ENCODE measurements around the gene KCNJ1. TPM values are rescaled to one million over a fixed set of nuclear protein-coding genes. Genes with fewer than 3 reads are reported as not detected.

Gene KCNJ1
- total RNA-seq, 1 donor from 2014 or later, result not detected

DNA sequence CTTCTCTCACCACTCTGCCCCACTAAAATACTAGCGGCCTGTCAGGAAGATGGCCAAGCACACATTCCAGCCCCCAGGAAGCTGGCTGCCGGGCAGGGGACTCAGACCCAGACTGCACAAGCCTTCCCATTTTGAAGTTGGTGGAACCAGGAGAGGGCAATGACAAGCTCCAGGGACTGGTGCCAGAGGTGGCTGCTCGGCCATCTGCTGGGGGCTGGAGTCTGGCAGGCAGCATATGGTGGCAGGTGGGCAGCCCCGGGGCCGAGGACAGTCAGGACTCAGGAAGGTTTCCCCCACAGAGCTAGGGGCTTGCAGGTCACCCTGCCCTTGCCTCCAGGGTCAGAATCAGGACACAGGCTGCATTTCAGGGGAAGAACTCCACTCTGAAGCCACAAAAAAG is 46.7 kb upstream of the KCNJ1 start:
- intact Hi-C loops (cut with micrococcal nuclease), result no loop called here

DNA sequence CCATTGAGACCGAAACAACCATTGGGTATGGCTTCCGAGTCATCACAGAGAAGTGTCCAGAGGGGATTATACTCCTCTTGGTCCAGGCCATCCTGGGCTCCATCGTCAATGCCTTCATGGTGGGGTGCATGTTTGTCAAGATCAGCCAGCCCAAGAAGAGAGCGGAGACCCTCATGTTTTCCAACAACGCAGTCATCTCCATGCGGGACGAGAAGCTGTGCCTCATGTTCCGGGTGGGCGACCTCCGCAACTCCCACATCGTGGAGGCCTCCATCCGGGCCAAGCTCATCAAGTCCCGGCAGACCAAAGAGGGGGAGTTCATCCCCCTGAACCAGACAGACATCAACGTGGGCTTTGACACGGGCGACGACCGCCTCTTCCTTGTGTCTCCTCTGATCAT is 44.6 kb upstream of the KCNJ1 start:
- no peak for DNase-seq
- no peaks in the 10 kb centered on the region for H3K36me3 ChIP-seq
- no peak overlapping the region for H3K4me3 ChIP-seq
- H3K27me3 ChIP-seq (ENCODE audit: low read depth), result peaks cover 5% of the 10 kb centered on the region
- peaks cover 32% of the 10 kb centered on the region for H3K4me1 ChIP-seq
- H3K27ac ChIP-seq (replicated peaks), result no peak overlapping the region
- no peaks in the 10 kb centered on the region for H3K9me3 ChIP-seq (replicated peaks)
- intact Hi-C loops (cut with micrococcal nuclease), result no loop called here
- TF ChIP-seq, protein P1, sequence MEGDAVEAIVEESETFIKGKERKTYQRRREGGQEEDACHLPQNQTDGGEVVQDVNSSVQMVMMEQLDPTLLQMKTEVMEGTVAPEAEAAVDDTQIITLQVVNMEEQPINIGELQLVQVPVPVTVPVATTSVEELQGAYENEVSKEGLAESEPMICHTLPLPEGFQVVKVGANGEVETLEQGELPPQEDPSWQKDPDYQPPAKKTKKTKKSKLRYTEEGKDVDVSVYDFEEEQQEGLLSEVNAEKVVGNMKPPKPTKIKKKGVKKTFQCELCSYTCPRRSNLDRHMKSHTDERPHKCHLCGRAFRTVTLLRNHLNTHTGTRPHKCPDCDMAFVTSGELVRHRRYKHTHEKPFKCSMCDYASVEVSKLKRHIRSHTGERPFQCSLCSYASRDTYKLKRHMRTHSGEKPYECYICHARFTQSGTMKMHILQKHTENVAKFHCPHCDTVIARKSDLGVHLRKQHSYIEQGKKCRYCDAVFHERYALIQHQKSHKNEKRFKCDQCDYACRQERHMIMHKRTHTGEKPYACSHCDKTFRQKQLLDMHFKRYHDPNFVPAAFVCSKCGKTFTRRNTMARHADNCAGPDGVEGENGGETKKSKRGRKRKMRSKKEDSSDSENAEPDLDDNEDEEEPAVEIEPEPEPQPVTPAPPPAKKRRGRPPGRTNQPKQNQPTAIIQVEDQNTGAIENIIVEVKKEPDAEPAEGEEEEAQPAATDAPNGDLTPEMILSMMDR (IDR thresholded peaks at IDR 0.05; ENCODE audit: borderline replicate concordance), result no peak

More for the DNA sequence above, 46.7 kb upstream of the KCNJ1 start:
- DNase-seq, result no peak
- no peaks in the 10 kb centered on the region for H3K36me3 ChIP-seq
- no peak overlapping the region for H3K4me3 ChIP-seq
- H3K4me1 ChIP-seq, result peaks cover 29% of the 10 kb centered on the region
- no peak overlapping the region for H3K27ac ChIP-seq (replicated peaks)
- H3K27me3 ChIP-seq (ENCODE audit: low read depth), result no peaks in the 10 kb centered on the region
- TF ChIP-seq, protein P1 (IDR thresholded peaks at IDR 0.05; ENCODE audit: borderline replicate concordance), result no peak
- H3K9me3 ChIP-seq (replicated peaks), result no peaks in the 10 kb centered on the region

DNA sequence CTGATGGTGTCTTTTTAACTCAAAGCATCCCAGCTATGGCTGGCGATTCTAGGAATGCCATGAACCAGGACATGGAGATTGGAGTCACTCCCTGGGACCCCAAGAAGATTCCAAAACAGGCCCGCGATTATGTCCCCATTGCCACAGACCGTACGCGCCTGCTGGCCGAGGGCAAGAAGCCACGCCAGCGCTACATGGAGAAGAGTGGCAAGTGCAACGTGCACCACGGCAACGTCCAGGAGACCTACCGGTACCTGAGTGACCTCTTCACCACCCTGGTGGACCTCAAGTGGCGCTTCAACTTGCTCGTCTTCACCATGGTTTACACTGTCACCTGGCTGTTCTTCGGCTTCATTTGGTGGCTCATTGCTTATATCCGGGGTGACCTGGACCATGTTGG is 44.1 kb upstream of the KCNJ1 start:
- Histone ChIP-seq H3K9me3 (replicated peaks) (no peaks in the 10 kb centered on the region), H3K4me3 (no peak overlapping the region), H3K27ac (replicated peaks) (no peak overlapping the region), H3K36me3 (no peaks in the 10 kb centered on the region), H3K4me1 (peaks cover 36% of the 10 kb centered on the region), H3K27me3 (ENCODE audit: low read depth) (peaks cover 10% of the 10 kb centered on the region)
- intact Hi-C loops (cut with micrococcal nuclease), result no loop called here
- DNase-seq, result no peak
- TF ChIP-seq, protein P1 (IDR thresholded peaks at IDR 0.05; ENCODE audit: borderline replicate concordance), result no peak

DNA sequence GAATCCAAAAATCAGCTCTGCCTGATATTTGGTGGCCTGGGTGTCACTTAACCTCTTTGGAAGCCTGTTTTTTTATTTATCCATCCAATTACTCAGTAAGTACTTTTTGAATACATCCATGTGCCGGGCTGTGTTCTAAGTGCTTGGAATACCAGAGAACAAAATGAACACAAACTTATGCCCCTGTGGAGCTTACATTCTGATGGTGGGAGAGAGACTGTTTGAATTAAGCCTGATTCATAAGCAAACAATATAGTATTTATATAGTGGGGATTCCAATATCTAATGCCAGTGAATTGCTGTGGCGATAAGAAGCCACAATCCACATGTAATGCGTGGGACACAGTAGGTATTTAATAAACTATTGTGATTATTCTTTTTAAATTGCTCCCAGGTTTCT is 43.5 kb upstream of the KCNJ1 start:
- Histone ChIP-seq H3K9me3 (replicated peaks) (no peaks in the 10 kb centered on the region), H3K4me3 (no peak overlapping the region), H3K27me3 (ENCODE audit: low read depth) (peaks cover 12% of the 10 kb centered on the region), H3K4me1 (peaks cover 41% of the 10 kb centered on the region), H3K27ac (replicated peaks) (no peak overlapping the region), H3K36me3 (no peaks in the 10 kb centered on the region)
- intact Hi-C loops (cut with micrococcal nuclease), result no loop called here
- TF ChIP-seq, protein P1 (IDR thresholded peaks at IDR 0.05; ENCODE audit: borderline replicate concordance), result no peak
- no peak for DNase-seq

DNA sequence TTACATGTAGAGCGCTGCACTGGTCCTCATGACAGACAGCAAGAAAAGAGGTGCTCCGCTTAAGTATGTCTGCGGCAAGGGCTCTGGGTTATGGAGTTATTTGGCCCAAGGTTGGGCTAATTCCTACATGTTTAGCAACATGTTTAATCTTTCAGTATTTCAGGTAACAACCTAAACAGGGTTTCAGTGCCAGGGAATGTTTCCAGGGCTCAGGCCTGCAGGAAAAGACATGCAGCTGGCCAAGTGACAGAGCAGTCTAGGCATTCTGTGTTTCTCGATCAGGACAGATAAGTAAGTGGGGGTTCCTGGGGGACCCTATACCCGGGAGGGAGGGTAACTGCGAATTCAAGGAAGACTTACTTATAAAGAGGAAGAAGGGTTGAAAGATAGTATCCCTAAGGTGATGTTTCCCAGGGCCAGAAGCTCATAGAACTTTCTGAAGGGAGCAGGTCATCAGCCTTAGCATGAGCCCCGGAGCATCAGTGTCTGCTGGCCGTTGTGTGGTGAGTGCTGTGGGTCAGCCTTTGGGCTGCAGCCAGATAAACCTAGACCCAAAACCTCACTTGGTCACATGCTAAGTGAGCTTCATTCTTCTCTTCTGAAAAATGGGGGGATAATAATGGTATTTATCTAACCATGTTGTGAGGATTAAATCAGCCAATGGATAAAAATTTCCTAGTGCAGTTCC is 42.5 kb upstream of the KCNJ1 start:
- peaks cover 12% of the 10 kb centered on the region for H3K27me3 ChIP-seq (ENCODE audit: low read depth)
- H3K27ac ChIP-seq (replicated peaks), result no peak overlapping the region
- H3K36me3 ChIP-seq, result no peaks in the 10 kb centered on the region
- no peak for DNase-seq
- no peaks in the 10 kb centered on the region for H3K9me3 ChIP-seq (replicated peaks)
- H3K4me1 ChIP-seq, result peaks cover 42% of the 10 kb centered on the region
- intact Hi-C loops (cut with micrococcal nuclease), result no loop called here
- TF ChIP-seq, protein P1 (IDR thresholded peaks at IDR 0.05; ENCODE audit: borderline replicate concordance), result no peak
- H3K4me3 ChIP-seq, result no peak overlapping the region
